GM18499 (cell line): ENCODE results near the gene LDLRAD2.
"Not testable (repeated sequence)": the region's sequence is repeated elsewhere in the genome, so short reads cannot be mapped to it uniquely, and the experiment has no call there.

Source experiments
- ATAC-seq: cut with Tn5 transposase; IDR thresholded peaks from one replicate; pipeline ENCODE4 v1.9.1; 2021; ENCODE audit warnings: moderate number of reproducible peaks; ENCODE audit not compliant: insufficient read depth, unreplicated experiment

The LDLRAD2 gene

DNA sequence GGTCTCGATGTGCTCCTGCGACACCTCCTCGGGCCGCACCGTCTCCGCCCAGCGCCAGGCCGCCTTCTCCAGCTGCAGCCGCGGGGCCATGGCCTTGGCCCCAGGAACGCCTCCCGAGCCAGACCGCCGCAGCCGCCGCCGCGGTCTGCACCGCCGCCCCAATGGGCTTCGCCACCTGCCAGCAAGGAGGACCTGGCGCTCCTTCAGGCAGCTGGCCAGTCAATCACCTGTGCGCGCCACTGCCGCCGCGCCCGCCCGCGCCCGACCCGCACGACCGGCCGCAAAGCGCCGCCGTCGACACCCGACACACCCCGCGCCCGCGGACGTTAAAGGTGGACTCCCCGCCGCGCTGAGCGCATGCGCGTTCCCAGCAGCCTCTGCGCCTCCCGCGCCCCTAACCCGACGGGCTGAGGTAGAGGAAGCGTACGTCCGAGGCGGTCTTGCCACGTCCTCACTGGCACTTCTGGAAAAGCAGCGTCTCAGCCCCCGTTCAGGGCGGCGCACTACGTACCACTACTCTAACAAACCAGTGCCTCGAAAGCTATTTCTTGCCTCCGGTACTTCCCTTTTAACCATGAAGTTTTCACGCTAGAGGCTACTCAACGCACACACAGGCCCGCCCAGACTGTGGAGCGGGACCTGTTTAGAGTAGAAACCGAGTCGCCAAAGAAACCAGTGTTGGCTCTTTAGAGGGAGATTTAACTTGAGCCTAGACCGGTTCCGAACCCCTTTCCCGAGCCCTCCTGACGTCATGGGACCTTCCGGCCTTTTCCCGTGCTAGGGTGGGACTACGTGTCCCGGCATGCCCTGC lies 29.0 kb upstream of the LDLRAD2 start, which contains the start of gene USP48:
USP48 (minus strand) TSS at position 282 of the 811 bp plus-strand sequence; CDS start at position 90, 192 bp downstream.
- ATAC-seq, result no peak

DNA sequence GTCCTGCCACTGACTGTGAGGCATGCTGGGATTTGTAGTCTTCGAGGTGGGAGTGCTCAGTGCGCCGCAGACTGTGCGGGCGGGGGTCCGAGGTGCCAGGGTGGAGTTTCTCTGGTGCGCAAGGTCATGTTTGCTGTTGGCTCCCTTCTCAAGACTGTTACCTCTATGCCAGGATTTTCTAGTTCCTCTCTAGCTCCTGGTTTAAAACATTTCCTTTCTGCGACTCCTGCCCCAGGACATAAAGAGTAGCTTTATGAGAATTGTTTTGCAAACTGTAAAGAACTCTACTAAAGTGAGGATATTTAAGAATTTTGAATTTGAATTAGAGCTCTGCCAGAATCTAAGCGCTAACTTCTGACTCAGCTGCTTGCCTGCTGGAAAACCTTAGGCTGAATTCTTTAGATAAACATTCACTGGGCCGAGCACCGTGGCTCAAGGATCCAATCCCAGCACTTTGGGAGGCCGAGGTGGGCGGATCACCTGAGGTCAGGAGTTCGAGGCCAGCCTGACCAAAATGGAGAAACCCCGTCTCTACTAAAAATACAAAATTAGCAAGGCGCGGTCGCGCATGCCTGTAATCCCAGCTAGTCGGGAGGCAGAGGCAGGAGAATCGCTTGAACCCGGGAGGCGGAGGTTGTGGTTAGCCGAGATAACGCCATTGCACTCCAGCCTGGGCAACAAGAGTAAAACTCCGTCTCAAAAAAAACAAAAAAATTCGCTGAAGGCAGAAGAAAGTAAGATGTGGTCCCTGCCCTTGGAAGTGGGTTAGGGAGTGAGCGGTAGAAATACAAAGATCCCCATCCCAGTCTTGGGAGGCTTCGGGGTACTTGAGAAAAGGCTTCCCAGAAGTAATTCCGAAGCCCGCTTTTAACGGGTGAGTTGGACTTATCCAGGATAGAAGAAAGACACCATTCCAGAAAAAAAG lies 28.1 kb upstream of the LDLRAD2 start:
- ATAC-seq, result no peak

DNA sequence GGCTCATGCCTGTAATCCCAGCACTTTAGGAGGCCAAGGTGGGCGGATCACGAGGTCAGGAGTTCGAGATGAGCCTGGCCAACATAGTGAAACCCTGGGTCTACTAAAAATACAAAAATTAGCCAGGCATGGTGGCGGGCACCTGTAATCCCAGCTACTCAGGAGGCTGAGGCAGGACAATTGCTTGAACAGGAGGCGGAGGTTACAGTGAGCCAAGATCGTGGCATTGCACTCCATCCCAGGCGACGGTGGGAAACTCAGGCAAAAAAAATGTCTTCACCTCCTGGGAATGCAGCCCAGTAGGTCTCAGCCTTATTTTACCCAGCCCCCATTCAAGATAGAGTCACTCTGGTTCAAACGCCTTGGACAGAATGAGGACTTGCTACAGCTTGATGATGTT lies 26.3 kb upstream of the LDLRAD2 start:
- ATAC-seq, result not testable (repeated sequence)

DNA sequence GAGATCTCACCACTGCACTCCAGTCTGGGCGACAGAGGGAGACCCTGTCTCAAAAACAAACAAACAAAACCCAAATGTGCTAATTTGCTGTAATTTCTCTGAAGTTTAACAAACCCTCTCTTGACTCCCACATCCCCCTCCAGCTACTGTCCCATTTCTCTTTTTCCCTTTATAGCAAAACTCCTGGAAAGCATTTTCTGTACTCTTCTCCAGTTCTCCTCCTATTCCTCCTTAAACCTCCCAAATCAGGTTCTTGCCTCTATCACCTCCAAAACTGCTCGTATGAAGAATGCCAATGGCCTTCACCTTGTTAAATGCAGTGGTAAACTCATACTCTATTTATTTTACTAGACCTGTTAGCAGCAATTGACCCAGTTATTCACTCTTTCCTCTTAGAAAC lies 25.4 kb upstream of the LDLRAD2 start:
- ATAC-seq, result no peak

DNA sequence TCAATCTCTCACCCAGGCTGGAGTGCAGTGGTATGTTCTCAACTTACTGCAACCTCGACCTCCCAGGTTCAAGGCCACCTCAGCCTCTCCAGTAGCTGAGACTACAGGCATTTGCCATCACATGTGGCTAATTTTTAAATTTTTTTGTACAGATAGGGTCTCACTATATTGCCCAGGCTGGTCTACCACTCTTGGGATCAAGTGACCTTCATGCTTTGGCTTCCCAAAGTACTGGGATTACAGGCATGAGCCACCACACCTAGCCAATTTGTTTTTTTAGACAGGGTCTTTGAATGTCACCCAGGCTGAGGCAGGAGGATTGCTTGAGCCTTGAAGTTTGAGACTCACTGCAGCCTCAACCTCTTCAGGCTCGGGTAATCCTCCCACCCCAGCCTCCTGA lies 19.0 kb upstream of the LDLRAD2 start:
- no peak for ATAC-seq

DNA sequence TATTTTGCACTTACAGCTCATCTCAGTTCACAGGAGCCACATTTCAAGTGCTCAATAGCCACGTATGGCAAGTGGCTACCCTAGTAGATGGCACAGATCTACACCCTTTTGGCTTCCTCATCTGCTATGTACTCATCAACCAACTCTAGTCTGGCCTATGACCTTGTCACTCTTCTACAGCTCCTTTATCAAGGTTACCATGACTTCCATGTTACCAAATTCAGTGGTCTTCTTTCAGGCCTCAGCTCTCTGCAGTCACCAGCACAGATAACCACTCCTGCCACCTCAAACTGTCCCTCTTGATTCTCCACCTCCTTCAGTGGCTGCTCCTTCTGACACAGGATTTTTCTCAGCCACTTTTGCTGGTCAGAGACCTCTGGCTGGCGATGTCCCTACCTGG lies 17.4 kb upstream of the LDLRAD2 start:
- ATAC-seq, result no peak

DNA sequence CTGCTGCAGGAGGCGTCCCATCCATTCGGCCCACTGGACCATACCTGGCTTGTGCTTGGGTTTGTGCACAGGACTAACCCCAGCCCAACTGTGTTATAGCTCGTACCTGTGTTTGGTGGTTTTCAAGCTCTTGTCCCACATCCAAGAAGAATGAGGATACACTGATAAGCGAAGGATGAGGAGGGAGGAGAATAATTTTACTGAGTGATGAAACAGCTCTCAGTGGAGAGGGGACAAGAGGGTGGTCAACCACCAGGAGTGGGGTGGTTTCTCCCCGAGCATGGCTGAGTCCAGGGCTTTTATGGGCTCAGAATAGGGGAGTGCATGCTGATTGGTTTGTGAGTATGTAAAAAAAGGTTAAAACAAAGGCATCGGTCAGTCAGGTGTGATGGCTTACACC lies 17.0 kb upstream of the LDLRAD2 start:
- ATAC-seq, result no peak

DNA sequence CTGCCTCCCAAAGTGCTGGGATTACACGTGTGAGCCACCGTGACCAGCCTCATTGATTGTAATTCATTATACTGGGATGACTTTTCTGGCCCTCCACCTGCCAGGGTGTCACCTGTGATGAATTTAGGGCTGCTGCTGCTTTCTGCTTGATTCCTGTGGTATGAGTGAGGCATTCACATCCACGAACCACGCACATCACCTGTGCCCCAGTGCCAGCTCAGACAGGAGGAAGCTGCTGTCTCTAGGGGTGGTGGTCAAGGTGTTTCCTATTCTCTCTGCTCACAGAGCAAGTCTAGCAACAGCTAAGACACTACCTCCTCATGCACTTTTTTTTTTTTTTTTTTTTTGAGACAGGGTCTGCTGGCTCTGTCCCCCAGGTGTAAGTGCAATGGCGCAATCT lies 12.3 kb upstream of the LDLRAD2 start:
- no peak for ATAC-seq

DNA sequence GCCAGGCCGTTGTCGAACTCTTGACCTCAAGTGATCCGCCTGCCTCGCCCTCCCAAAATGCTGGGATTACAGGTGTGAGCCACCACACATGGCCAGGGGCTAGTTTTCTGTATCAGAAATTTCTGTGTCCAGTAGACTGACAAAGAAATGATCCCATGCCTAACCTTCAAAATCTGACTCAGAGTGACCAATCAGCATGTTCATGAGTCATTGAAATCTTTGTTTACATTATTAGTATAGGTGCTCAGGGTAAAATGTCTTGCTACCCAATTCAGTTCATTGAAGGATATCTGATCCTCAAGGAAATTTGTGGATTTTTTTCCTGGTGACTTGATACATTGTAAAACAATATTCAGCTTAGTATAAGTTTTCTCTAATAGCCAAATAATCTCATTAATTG lies 11.0 kb upstream of the LDLRAD2 start:
- ATAC-seq, result no peak

DNA sequence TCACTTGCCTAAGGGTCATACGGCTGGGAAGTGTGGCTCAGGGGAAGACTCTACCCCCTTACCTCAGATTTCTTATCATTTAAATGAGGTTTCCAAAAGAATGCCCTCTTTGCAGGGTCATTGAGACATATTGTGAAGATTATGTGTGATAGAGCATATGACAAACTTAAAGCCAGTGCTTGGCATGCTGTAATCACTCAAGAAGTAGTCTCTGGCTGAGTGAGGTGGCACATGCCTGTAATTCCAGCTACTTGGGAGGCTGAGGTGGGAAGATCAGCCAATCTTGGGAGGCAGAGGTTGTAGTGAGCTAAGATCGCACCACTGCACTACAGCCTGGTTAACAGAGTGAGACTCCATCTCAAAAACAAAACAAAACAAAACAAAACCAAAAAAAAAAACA lies 7.5 kb upstream of the LDLRAD2 start:
- no peak for ATAC-seq

DNA sequence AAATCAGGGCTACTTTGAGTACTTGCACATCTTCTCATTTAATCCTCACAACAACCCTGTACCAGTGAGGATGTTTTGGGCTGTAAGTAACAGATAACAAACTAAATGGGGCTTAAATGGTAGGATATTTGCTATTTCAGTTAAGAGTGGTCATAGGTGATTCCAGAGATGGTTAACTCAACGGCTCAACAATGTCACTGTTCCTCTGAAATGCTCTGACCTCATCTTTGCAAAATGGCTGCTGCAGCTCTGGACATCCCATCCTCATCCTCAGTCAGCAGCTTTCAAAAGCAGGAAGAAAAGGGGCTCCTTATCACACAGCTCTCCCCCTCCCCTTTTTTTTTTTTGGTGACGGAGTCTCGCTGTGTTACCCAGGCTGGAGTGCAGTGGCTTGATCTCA lies 1.5 kb downstream of the LDLRAD2 start:
- no peak for ATAC-seq

DNA sequence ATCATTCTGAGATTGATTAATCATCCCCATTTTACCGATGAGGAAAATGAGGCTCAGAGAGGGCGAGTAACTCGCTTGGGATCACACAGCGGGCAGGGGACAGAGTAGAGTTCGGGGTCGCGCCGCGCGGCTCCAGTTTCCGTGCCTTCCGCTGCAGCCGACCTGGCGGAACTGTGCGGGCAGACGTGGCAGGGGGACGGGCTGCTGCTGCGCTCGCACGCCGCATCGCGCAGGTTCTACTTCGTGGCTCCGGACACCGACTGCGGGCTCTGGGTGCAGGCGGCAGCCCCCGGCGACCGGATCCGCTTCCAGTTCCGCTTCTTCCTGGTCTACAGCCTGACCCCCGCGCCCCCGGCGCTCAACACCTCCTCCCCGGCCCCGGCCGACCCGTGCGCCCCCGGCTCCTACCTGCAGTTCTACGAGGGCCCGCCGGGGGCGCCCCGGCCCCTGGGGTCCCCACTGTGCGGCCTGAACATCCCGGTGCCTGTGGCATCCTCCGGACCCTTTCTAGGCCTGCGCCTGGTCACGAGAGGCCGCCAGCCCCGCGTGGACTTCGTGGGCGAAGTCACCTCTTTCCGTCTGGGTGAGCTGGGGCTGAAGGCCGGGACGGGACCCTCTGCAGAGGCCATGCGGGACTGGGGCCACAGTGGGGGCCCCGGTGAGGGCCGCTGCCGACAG lies 2.3 kb downstream of the LDLRAD2 start:
- ATAC-seq, result no peak

DNA sequence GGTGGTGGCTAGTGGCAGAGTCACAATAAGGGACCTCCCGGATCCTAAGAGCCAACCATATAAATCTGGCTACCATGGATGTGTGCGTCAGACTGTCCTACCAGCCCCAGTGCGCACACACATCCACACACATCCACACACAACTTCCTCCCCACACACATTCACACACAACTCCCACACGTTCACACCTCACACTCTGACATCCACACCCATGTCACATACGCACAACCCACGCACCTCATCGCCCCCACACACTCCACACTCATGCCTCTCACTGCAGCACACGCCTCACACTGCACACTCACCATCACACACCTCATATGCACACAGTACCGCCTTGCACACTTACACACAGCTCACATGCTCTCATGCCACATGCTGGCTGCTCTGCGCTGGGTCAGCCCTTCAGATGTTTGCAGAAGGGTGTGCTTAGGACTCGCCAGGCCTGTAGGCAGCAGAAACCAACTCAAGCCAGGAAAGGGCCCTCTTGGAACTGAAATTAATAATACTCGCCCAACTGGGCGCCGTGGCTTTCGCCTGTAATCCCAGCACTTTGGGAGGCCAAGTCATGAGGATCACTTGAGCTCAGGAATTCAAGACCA lies 3.0 kb downstream of the LDLRAD2 start:
- ATAC-seq, result no peak

DNA sequence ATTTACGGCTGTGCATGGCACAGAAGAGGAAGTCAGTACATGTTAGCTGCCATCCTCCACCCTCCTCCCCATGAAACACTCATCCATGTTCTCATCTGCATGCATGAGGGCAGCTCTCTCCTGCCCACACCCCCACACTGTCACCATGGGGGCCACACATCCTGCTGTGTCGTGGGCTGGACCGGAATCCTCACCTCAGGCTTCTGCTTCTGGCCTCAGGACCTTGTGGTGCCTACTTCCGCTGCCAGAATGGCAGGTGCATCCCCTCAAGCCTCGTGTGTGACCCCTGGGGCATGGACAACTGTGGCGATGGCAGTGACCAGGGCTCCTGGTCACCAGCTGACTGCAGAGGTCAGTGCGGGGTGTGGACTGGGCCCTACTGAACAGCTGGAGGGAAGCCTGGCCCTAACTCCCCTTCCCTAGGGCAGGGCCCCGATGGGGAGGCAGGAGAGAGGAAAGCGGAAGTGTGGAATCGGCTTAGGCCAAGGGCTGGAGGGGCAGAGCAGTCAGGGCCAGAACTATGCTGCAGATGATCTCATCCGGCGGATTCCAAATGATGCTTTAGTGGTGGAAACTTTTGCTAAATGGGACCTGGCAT lies 3.8 kb downstream of the LDLRAD2 start:
- ATAC-seq, result no peak

DNA sequence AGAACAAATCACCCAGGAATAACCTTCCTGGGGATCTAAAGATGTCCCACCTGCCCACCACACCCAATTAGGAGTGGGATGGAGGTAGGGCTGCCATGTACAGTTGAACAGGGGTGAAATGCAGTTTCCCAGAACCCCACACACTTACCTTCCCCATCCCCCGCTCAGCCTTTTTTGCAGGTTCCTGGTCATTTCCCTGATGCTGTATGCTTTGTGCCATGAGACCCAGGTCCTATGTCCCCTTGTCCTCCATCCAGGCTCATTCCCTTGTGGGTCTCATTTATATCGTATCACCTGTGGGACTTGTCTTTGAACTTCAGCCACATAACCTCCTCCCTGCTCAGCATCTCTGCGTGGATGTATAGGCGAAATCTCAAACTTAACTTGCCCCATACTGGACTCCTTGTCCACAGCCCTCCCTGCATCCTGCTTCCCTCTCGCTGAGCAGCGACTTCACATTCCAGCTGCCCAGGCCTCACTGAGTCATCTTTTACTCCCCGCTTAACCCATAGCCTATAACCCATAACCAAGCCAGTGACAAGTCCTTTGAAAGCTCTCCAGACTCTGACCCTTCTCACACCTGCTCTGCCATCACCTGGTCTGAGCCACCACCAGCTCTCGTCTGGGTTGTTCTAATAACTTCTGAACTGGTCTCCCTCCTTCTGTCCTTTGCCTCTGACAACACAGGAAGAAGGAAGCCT lies 4.7 kb downstream of the LDLRAD2 start:
- no peak for ATAC-seq

DNA sequence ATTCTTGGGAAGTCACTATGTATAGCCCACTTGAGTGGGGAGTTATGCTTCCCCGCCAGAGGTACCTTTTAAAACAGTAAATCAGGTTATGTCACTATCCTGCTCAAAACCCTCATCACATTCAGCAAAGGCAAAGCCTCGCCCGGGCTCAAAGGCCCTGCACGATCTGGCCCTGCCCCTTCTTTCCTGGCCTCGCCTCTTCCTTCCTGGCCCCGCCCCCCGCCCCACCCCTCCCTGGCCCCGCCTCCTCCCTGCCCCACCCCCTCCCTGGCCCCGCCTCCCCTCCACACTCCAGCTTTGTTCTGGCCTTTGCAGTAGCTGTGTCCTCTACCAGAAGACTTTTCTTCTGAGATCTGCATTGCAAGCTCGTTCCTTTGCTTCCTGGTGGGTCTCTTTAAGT lies 6.6 kb downstream of the LDLRAD2 start:
- ATAC-seq, result no peak

DNA sequence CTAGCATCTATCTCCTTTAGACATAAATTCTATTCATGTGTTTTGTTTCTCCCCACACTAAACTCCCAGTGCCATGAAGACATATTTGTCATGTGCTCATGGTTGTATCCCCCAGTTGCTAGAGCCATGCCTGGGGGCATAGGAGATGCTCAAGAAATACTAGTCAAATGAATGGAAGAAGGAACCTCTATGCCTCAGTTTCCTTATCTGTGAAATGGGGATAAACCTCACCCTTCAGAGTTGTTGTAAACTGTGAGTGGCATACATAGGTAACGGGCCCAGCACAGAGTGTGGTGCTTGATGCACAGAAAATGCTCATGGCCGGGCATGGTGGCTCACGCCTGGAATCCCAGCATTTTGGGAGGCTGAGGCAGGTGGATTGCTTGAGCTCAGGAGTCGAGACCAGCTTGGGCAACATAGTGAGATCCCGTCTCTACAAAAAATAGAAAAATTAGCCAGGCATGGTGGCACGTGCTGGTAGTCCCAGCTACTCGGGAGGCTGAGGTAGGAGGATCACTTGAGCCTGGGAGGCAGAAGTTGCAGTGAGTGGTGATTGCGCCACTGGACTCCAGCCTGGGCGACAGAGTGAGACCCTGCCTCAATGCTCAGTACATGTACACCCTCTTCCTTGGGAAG lies 8.7 kb downstream of the LDLRAD2 start:
- ATAC-seq, result no peak

DNA sequence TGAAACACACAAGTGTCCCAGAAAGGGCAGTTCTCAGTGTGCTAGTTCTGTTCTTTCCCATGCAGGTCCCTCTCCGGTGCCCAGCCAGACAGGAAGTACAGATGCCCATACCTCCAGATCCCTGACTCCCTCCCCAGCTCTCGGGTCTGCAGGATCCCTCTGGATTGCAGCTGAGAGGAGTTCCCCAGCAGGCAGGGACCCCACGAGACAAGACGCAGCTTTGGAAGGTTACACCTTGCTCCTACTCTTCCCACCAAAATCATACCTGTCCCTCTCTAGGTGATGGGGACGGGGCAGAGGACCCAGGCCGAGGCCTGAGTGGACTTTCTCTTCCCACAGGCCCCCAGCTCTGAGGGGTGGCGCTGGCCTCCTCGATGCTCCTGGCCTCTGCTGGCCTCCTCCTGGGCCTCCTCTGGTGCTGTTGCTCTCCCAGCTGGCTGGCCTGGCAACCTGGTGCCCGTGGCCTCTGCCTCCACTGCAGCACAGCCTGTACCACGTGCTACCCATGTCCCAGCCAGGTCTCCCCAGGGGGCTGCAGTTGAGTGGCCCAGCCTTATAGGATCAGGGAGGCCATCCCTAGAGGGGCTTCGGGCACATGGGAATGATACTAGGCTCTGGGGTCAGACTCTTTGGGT lies 9.4 kb downstream of the LDLRAD2 start:
- ATAC-seq, result no peak

DNA sequence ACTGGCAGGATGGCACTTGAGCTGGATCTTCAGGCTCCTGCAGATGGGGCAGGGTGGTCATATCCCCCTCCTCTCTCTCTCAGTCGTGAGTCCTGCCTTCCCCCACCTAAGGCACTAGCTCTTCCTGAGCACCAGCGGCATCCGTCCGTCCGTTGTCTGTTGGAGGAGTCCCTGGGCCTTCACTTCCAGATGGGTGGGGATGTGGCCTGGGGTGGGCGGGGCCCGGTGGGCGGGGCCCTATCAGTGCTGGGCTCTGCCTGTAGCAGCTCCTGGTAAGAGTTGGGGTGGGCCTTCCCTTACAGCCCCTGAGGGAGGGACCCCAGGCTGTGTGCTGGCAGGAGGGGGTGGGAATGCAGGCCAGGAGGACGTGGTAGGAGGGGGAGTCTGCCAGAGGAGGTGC lies 10.3 kb downstream of the LDLRAD2 start:
- no peak for ATAC-seq
